Skin of body (tissue), 2 donors: Measurements from ENCODE around the gene GSDME. TPM values are rescaled to one million over a fixed set of nuclear protein-coding genes. Genes with fewer than 3 reads are reported as not detected.

ENCODE experiments used
- DNase-seq: peaks from one replicate; lab custom pipeline; 2025; lab: John Stamatoyannopoulos, UW
- total RNA-seq: library from RNA; depleted of rRNA; stranded (reverse); fragments of >200 nt; gene quantifications from one replicate; pipeline ENCODE4 v1.2.3, GENCODE V29; 2014

The GSDME gene
- total RNA-seq, 1 donor from 2014 or later = 6.9 TPM

DNA sequence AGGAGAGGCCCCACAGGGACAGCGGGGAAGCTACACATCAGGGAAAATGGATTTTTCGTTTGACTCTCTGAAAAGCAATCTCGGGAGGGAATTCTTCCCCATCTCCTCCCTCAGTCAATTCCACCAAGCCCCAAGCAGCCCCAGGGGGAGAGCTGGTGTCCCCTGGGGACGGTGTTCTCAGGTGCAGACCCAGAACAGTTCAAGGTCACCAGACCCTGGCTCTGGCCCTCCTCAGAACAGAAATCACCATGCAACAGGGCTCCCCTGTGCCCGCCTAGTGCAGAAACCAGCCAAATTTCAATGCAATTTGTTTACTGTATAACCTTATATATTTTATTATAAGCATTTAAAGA lies 34.1 kb downstream of the GSDME start:
- no peak for DNase-seq

DNA sequence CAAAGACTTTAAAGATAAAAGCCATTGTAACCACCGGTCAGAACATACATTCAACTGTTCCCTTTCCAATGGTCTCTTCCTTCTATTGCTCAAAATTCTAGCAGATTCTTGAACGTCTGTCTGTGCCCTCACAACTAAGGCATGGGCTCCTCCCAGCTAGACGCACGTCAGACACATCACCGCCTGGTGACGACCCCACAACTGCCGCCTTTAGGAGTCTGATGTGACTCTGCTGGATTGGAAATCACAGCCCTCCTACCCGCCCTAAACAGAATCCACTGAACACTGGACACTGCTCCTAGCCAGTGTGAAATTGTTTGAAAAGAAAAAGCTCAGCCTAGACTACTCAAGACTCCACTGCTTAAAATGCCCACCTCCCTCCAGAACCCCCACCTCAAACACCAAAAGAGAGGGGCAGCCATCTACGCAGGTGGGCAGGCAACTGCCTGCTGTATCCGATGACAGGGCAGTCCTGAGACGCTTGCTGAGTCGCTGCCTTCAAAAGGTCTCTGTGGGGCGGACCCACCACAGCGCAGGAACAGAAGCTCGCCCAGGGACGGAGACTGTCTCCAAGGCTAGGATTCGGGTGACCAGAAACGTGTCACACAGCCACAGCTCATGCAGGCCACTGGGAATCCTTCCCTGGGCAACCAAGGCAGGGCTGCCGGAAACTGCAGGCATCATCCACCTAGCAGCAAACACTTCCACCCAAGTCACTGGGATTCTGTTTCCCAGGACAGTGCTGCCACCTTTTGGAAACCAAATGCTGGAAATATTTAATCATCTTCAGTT lies 34.7 kb downstream of the GSDME start:
- peak; percentile 6 for DNase-seq

DNA sequence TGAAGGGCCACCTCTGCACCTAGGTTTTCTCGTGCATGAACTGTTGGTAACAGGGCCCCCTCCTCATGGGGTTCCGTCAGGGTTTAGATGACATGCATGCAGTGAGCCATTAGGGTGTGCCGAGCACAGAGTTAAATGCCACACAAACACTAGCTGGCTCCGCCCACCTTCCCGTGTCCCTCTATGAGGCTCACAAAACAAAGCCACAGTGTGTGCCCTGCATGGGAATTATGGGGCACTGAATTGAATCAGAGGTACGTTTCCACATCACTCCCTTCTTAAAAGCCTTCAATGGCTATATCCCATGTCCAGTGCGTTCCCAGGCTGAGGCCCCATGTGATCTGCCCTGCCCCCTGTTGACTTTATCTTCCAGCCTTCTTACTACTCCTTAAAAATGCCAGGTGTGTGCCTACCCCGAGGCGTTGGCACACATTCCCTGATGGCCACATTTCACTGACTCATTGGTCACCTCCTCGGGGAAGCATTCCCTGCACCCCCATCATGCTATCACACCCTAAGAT lies 35.7 kb downstream of the GSDME start:
- DNase-seq = no peak

DNA sequence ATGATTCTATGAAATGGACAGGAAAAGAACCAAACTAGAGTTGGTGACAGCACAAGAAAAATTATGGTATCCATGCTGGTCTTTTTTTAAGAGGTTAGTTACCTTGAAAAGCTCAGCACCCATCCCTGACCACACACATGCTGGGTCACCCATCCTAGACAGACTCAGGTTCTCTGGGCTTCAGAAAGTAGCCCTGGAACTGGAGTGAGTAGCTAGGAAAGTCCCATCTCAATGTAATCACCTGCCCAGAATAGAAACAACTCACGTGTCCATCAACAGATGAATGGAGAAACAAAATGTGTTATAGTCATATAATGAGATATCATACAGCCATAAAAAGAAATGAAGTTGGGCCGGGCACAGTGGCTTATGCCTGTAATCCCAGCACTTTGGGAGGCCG lies 37.0 kb downstream of the GSDME start:
- DNase-seq = no peak

DNA sequence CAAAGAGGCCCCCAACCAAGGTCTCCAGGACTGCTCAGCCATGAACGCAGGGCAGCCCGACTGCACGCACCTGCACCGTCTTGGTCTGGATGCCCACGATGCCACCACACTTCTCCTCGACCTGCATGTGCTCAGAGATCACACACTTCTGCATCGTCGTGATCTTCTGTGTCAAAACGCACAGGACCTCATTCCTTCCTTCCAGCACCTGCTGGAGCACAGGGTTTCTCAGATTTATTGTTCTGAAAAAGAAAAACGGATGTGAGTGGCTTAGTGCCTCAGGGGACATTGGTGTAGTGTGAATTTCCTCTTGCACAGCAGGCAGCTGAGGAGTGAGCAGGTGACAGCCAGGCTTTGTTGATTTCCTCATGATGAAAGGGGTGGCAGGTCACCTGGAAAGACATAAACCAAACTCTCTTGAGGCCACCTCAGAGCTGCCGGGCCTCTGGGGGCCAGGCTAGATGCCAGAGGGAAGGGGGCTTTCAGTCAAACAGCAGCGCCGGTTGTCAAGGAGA lies 38.2 kb downstream of the GSDME start:
- DNase-seq = no peak

DNA sequence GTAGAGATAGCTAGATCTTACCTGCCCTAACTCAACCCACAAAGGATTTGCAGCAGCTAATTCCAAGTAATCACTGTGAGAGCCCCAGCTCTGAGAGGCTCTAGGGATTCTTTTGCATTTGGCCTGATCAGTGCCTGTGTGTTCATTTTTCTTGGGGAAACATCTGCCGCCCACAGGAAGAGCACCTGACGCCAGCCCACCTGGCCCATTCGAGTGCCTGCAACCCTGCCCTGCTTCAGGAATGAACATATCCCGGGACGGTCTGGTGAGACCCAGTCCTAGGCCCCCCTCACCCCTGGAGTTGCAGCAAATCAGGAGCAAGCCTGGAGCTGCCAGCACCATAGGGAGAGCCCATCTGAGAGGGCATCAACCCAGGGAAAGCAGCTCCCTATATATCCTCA lies 38.8 kb downstream of the GSDME start:
- no peak for DNase-seq

DNA sequence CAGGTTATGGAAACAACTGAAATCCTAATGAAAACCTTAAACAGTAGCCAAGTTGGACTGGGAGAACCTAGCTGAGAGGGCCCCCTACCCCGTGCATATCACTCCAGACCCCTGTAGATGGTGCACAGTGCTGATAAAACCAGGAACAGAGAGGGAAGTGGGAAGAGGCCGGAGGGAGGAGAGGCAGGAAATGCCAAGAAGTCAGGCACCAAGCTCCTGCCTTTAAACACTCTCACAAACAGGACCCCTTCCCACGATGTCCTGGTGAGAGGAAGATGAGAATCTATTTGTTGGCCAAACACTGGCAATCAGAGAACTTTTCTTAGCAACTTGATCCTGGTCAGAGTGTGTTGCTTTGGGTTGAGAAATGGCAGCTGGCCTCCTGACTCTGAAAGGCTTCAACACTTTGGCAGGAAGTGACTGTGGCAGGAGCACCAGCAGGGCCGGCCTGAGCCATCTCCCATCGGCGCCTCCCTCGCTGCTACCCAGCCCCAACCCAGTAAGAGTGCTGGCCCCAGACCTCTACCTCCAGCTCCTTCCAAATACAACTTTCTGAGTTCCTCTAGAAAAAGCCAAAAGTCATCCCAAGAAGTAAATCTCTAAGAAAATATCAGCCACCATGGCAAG lies 39.5 kb downstream of the GSDME start:
- DNase-seq = no peak

DNA sequence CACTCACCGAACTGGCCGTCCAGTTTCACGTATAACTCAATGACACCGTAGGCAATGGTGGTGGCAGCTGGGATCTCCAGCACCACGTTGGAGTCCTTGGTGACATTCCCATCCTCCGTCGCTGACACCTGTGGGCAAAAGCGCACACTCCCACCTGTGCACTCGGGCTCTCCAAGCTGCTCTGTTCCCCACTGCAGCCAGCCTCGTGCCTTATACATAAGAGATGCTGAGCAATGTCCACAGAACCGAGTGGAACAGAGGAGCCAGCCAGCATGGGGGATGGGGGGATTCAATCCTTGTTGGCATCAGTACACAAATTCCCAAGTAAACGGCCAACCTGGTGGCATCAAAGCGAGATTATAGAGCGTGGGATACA lies 40.0 kb downstream of the GSDME start:
- DNase-seq = no peak

DNA sequence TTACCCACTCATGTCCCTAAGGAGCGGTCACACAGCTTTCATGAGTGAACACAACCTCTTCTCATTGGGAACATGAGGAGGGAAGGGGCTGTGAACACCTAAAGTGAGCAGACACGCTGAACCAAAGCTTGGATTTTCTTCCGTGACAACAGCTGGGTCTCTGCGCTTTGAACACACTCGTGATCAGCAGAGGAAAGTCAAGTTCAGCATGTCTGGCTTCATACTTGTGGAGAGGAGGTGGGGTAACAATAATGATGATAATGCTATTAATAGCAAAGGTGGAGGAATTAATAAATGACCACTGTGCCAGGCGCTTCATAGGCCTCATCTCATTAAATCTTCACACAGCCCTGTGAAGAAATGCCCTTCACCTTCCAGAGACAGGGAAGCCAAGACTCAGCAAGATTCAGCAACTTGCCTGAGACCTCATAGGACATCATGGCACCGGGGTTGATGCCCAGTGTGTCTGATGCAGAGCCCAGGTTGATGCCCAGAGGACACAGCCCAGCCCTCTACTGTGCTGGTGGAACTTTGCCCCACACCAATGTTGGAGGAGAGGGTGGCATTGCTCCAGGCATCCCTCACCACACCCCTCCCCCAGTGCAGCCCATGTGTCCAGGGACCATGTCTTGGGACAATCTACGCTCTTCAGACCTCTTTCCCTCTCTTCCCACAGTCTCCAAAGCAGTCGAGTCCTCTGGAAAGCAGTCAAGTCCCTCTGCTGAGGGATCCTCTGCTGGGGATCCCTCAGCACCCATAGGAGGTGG lies 40.6 kb downstream of the GSDME start:
- DNase-seq = no peak

DNA sequence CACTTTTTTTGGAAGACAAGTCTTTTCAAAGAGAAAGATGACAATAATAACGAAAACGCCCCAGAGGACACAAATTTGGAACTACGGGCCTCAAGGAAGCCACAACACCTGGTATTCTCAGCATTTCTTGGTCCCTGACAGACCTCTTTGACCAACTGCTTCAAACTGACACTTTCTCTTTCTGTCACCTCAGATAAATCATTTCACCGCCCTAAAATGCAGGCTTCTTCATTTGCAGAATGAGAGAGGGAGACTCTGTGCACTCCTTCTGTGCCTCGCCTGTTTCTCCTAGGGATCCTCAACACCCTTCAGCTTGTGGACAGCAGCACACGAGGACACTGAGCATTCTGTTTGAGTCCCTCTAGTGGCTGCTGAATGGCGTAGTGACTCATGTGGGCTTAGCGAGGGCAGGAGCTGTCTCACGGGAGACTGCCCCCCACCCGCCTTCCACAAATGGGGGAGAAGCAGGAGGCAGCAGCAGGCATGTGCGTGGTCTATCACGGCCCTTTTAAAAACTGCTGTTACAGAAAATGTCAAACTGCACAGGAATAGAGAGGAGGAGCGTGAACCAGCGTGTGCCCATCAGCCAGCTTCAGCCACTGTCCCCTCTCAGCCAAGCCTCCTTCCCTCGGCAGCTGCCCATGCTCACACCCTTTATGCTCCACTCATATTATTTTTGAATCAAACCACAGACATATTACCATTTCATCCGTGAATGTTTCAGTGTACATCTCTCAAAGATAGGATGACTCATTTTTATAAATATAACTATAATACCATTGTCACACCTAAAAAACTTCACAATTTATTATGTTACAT lies 41.4 kb downstream of the GSDME start:
- DNase-seq = no peak

DNA sequence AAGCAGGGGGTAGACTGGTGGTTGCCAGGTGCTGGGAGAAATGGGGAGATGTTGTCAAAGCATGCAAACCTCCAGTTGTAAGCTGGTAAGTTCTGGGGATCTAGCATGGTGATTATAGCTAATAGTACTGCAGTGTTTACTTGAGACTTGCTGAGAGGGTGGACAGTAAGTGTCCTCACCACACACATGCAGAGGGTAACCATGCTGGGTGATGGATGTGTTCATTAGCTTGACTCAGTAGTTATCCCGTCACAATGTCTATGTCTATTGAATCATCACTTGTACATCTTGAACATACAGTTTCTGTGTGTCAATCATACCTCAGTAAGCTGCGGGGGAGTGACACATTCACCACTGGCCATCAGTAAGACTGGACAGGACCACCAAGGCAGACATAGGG lies 42.1 kb downstream of the GSDME start:
- no peak for DNase-seq

DNA sequence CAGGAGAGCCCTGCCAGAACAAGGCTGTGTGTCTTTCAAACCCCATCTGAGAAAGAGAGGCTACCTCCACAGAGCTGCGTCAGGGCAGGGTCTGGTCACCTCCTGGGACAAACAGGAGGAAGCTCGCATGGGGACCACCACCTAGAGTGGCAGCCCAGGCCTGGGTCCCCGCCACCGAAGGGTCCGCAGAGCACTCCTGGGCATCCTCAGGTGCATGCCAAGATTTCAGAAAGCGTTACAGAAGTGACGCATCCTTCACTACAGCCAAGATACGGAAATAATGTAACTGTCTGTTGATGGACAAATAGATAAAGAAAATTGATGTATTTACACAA lies 42.6 kb downstream of the GSDME start:
- DNase-seq = no peak

DNA sequence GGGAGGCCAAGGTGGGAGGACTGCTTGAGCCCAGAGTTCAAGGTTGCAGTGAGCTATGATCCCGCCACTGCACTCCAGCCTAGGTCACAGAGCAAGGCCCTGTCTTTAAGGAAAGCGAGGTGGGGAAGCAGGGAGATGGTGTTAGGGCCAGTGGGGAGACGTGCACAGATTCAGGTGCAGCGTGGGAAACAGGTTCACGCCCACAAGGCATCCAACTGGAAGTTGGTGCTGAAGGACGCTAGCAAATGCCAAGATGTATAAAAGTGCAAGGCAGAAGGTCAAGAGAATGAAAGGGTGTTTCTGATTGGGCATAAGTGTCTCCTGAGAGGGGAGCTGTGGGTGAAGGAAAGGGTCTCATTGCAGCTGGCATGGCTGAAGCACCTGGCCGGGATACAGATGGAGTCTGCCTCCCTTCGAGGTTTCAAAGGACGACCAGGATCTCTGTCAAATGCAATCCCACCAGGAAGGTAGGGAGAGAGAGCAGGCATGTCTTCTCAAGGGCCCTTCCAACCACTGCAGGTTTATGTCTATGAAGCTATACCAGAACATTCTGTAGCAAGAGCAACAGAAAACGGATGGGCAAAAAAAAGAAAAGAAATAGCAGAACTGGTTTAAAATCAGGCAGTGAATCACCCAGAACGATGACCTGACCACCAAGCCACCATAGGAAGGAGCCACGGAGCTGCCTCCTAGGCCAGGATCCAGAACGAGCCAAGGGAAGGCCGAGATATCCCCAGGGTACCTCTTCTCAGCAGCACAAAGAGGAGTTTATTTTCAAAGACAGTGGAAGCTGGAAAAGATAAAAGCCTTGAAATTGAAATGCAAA lies 43.2 kb downstream of the GSDME start:
- DNase-seq = no peak

DNA sequence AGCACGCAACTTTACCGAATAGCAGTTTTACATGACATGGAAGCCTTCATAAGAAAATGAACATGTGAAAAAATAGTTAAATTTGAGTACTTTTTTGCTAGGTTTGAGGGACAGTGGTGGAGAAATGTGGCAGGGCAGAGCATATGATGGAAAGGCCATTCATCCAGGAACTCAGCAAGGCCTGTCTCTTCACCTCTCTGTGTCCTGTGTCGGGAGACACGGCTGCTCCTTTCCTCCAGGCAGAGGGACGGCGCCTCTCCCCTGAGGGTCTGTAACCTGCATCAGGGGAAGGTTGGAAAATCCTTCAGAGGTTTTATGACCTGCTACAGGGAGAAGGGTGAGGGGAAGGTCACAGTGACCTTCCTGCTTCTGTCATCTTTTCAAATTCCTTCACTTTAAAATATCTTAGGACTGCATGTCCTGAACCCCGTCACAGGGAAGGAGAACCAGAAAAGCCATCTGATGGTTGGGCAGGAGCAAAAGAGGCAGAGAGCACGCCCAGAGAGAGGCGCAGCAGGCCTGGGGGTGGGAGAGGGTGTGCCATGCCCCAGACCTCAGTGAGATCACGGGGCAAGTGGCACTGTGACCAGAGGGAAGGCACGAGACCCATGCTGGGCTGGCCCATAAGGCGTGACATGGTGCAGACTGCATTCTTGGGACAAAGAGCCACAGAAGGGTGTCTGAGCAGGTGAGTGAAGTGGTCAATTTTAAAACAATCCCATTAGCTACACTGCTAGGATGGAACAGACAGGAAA lies 44.0 kb downstream of the GSDME start:
- no peak for DNase-seq

DNA sequence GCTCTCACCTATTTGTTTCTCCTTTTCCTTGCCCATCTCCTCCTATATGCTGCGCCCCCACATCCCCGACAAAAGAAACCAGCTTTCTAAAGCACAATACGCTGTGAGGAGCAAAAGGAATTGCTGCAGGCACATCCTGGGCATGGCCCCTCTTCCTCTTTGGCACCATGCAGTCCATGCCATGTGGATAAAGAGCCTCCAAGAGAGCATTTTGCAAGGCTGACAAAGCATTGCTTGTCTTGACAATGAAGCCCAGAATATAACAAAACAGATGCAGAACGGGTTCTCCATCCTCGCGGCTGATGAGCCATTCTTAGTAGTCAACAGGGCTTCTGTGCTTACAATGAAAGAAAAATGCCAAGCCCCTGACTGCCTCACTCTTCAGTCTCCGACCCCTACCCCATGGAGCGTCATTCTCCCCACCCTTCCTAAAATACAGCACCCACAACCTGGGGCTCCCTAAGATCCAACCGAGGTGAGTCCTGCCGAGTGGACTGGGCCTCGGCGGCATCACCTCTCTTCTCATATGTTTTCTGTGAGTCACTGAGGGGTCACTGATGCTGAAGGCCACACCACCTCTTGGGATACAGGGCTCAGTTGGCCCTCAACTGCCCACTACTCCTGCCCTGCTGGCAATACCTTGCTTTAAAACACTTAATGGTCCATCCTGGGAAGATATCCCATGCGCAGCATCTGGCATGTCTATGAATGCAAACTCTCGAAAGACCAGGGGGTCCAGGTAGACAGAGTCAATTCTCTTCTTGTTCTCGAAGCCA lies 47.5 kb downstream of the GSDME start:
- no peak for DNase-seq

DNA sequence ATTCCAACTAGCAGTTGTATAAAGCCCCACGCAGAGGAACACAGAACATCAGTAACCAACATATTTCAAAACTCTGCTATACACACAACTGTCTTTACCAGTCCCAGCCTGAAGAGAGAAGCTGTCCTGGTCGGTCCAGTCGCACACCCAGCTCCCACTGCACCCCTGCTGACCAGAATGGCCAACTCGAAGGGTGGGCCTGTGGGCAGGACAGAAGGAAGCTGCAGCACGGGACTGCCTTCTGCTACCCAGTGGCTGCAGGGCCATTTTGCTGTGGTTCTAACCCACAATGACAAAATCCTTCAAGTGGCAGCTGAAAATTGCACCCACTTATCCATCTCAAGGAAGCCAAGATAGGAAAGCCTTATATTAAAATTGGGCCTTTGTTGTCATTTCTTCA lies 48.2 kb downstream of the GSDME start:
- no peak for DNase-seq

DNA sequence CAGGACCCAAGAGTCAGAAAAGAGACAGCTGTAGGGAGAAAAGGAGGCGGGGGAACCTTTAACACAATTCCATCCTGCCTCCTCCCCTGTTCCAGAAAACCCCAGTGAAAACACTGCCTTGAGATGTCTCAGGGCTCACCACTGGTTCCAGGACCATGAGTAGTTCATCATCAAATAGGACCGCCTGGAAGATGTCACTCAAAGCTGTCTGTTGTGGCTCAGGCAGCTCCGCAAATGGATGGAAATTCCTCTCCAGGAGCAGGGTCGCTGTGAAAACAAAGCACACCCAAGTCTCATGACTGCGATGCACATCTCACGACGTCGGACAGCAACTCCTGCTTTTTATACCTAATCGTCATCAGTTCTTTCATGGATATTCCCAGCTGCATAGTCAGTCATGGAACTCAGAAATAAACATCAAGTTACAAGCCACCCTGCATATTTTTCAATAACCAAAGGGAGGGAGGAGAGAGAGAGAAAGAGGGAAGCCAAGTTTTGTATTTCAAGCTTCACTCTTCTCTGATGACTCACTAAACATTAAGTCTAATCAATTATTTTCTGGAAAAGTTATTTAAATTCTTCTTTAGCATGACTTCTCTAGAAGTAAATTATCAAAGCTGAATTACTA lies 49.2 kb downstream of the GSDME start:
- no peak for DNase-seq
